ENCODE results near the gene KRTAP10-1.
"Not testable (repeated sequence)": the region's sequence is repeated elsewhere in the genome, so short reads cannot be mapped to it uniquely, and the experiment has no call there.

KRTAP10-1 gene

GRCh38 chr21:44569861-44570517 is 30.0 kb upstream of the KRTAP10-1 start:
- DNase-seq: no peak

GRCh38 chr21:44568667-44569556 is 28.9 kb upstream of the KRTAP10-1 start:
- no peak for DNase-seq

DNA sequence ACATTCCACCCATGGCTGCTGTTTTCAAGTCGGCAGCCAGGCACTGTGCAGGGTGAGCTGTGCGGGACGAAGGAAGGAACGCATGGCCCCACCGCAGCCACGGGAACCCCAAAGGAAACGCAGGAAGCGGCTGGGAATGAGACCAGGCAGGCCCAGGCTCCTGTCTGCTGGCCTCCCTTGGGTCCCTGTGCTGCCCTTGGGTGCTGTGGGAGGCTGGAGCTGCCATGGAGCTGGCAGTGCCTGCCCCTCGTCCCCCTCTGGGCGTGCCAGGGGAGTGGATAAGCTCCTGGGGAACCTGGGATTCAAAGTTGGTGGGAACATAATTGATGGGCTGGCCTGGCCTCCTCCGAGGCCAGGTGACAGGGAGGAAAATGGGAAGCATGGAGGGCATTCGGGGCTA is 28.3 kb upstream of the KRTAP10-1 start:
- no peak for DNase-seq

GRCh38 chr21:44567481-44568171 is 27.6 kb upstream of the KRTAP10-1 start:
- DNase-seq: no peak

GRCh38 chr21:44566403-44566802 is 26.4 kb upstream of the KRTAP10-1 start:
- no peak for DNase-seq

GRCh38 chr21:44564886-44565598 is 25.0 kb upstream of the KRTAP10-1 start:
- DNase-seq: no peak

GRCh38 chr21:44564099-44564498 is 24.1 kb upstream of the KRTAP10-1 start:
- DNase-seq: no peak

- no peak for DNase-seq
Measured at GRCh38 chr21:44558695-44559094, 18.7 kb upstream of the KRTAP10-1 start, which contains the start of gene KRTAP10-3. Gene KRTAP10-3 (minus strand): TSS chr21:44558795. CDS start chr21:44558715, 80 bp downstream.

- DNase-seq: not testable (repeated sequence)
Measured at GRCh38 chr21:44558329-44558675, 18.3 kb upstream of the KRTAP10-1 start.

GRCh38 chr21:44557491-44558328 is 17.7 kb upstream of the KRTAP10-1 start:
- DNase-seq: no peak

DNA sequence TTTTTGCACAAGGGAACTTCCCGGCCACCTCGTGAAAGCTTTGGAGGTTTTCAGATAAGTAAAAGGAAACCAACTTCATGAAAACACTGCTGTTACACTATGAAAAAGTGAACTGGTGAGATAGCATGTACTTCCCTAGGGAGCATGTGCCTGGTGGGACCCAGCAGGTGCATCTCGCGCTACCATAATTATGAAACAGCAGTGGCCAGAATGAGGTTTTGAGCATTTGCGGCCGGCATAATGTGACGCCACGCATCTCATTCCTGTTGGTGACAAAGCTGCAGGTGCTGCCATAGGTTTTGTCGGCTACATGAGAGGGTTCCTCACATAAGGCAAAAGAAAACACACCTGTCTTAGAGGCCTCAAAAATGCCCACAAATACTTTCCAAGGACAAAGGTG is 16.9 kb upstream of the KRTAP10-1 start:
- no peak for DNase-seq

- DNase-seq: no peak
Measured at GRCh38 chr21:44555200-44555875, 15.3 kb upstream of the KRTAP10-1 start.

DNA sequence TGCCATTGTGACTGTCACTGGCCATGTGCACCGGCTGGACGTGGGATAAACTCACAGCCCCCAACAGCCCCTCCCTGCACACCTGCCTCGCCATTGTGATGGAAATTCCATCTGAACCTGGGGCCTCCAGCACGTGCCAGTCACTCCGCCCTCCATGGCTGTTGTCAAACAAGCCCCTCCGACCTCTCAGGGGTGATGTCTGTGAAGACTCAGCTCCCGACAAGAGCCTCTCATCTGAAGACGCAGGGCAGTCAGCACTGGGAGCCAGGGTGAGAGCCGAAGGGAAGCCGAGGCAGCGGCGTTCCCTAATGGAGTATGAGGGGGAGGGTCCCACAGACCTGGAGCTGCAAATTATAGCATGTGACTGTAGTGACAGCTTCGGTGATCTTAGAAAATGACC is 12.7 kb upstream of the KRTAP10-1 start:
- DNase-seq: no peak

DNA sequence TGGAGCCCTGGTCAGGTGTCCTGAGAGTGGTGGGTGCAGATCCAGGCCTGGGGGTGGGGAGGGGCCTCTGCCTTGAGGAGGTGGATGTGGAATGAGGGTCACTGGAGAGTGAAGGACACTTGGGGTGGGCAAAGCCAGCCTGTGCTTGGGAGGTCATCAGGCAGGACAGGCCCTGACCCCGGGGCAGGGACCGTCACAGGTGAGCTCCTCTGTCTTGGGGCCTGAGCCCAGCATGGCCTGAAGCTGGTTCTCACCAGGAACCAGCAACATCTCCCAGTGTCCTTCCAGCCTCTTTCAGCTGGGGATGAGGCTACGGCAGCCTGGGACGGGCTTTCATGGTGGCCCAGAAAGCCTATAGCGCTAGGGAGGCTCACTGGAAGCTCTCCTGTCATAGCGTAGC is 12.1 kb upstream of the KRTAP10-1 start:
- DNase-seq: no peak

DNA sequence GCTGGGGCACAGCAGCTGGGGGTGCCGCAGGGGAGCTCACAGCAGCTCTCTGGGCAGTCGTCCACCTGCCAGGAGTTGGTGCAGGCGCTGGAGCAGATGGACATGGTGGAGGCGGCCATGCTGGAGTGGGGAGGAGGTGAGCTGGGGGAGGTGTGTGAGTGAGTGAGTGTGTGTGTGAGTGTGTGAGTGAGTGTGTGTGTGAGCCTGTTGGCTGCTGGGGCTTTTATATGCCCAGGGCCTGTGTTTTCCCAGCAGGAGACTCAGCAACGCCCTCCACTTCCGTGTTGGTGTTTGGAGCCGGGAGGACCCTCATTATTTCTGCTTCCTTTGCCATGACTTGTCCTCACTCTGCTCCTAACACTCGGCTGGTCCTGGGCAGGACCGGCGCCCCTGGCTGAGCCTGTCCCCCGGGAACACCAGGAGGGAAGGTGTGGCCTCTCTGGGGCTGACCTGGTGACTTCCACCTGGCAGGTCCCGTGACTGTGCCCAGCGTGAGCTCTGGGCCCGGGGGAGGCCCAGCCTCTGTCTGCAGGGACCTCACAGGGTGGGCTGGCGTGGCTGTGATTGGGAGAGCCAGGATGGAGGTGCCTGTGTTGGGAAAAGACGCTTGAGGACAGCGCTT is 11.5 kb upstream of the KRTAP10-1 start, which contains the start of gene KRTAP10-2:
TSS of gene KRTAP10-2 (minus strand) at position 166 of the 622 bp plus-strand sequence. CDS start at position 119, 47 bp downstream.
- DNase-seq: no peak

GRCh38 chr21:44550807-44551206 is 10.8 kb upstream of the KRTAP10-1 start:
- no peak for DNase-seq

- DNase-seq: not testable (repeated sequence)
Measured at GRCh38 chr21:44550285-44550684, 10.3 kb upstream of the KRTAP10-1 start.

GRCh38 chr21:44549525-44550211 is 9.7 kb upstream of the KRTAP10-1 start:
- no peak for DNase-seq

GRCh38 chr21:44548922-44549321 is 8.9 kb upstream of the KRTAP10-1 start:
- DNase-seq: no peak

- no peak for DNase-seq
Measured at GRCh38 chr21:44548381-44548780, 8.4 kb upstream of the KRTAP10-1 start.
